Endothelial cell (in vitro differentiated cells): Measurements from ENCODE around the gene ACLY. TPM values are rescaled to one million over a fixed set of nuclear protein-coding genes. Genes with fewer than 3 reads are reported as not detected.

ENCODE experiments used
- DNase-seq: peaks from one replicate; pipeline ENCODE4 v3.0.0; 2021; ENCODE audit warnings: low spot score
- H3K27ac Mint-ChIP-seq: one replicate; pipeline ENCODE4 v1.8.0; 2021; ENCODE audit warnings: mixed read lengths, inconsistent platforms; ENCODE audit not compliant: unreplicated experiment
- H3K27me3 Mint-ChIP-seq: one replicate; pipeline ENCODE4 v1.8.0; 2021; ENCODE audit warnings: mild to moderate bottlenecking, moderate library complexity, mixed read lengths, inconsistent platforms; ENCODE audit not compliant: unreplicated experiment
- H3K36me3 Mint-ChIP-seq: one replicate; pipeline ENCODE4 v1.8.0; 2021; ENCODE audit warnings: mild to moderate bottlenecking, low read depth, mixed read lengths, inconsistent platforms; ENCODE audit not compliant: unreplicated experiment
- H3K4me1 Mint-ChIP-seq: one replicate; pipeline ENCODE4 v1.8.0; 2021; ENCODE audit warnings: mild to moderate bottlenecking, mixed read lengths, inconsistent platforms; ENCODE audit not compliant: unreplicated experiment
- H3K4me3 Mint-ChIP-seq: one replicate; pipeline ENCODE4 v1.8.0; 2021; ENCODE audit warnings: mild to moderate bottlenecking, mixed read lengths, inconsistent platforms; ENCODE audit not compliant: unreplicated experiment
- H3K9me3 Mint-ChIP-seq: one replicate; pipeline ENCODE4 v1.8.0; 2021; ENCODE audit warnings: mixed read lengths, inconsistent platforms; ENCODE audit not compliant: unreplicated experiment
- CTCF ChIP-seq: fragments of 200-600 bp; sonication (generic); IDR thresholded peaks from one replicate; pipeline ENCODE4 v1.5.0; 2021; ENCODE audit warnings: antibody characterized with exemption; ENCODE audit not compliant: unreplicated experiment
- total RNA-seq: library from RNA; stranded (reverse); fragmentation: NEBNext Ultra II Directional; extraction: Animal tissue kit (Norgen Biotek cat#: 25700); gene quantifications from one replicate; pipeline ENCODE4 v1.2.1, GENCODE V29; 2021; ENCODE audit not compliant: unreplicated experiment

ACLY gene
- total RNA-seq, 1 donor from 2014 or later, result 376 TPM

GRCh38 chr17:41907185-41907556 lies 11.6 kb downstream of the ACLY start:
- no peaks in the 10 kb centered on the region for H3K4me1 Mint-ChIP-seq
- TF ChIP-seq CTCF, result no peak
- peaks cover 67% of the 10 kb centered on the region for H3K36me3 Mint-ChIP-seq
- DNase-seq, result no peak
- no peak overlapping the region for H3K27ac Mint-ChIP-seq
- peaks cover 5% of the 10 kb centered on the region for H3K27me3 Mint-ChIP-seq
- H3K4me3 Mint-ChIP-seq, result no peak overlapping the region
- no peaks in the 10 kb centered on the region for H3K9me3 Mint-ChIP-seq

- Mint-ChIP-seq H3K36me3 (peaks cover 69% of the 10 kb centered on the region), H3K4me3 (peak overlapping the region; percentile 47), H3K27ac (no peak overlapping the region)
Measured at GRCh38 chr17:41906465-41907184, 12.1 kb downstream of the ACLY start.

GRCh38 chr17:41905172-41905571 lies 13.6 kb downstream of the ACLY start:
- H3K4me3 Mint-ChIP-seq, result peak overlapping the region; percentile 42
- TF ChIP-seq CTCF, result no peak

More at GRCh38 chr17:41906465-41907184, 12.1 kb downstream of the ACLY start:
- H3K4me1 Mint-ChIP-seq, result no peaks in the 10 kb centered on the region
- H3K9me3 Mint-ChIP-seq, result no peaks in the 10 kb centered on the region
- DNase-seq, result no peak
- no peak for TF ChIP-seq CTCF
- H3K27me3 Mint-ChIP-seq, result peaks cover 5% of the 10 kb centered on the region

GRCh38 chr17:41904242-41904841 lies 14.4 kb downstream of the ACLY start:
- H3K4me1 Mint-ChIP-seq, result peaks cover 3% of the 10 kb centered on the region
- peaks cover 3% of the 10 kb centered on the region for H3K27me3 Mint-ChIP-seq
- no peak for TF ChIP-seq CTCF
- peaks cover 68% of the 10 kb centered on the region for H3K36me3 Mint-ChIP-seq
- no peak overlapping the region for H3K27ac Mint-ChIP-seq
- peak overlapping the region; percentile 65 for H3K4me3 Mint-ChIP-seq
- no peaks in the 10 kb centered on the region for H3K9me3 Mint-ChIP-seq
- DNase-seq, result no peak

More at GRCh38 chr17:41905172-41905571, 13.6 kb downstream of the ACLY start:
- Mint-ChIP-seq H3K27me3 (peaks cover 5% of the 10 kb centered on the region), H3K27ac (no peak overlapping the region), H3K36me3 (peaks cover 73% of the 10 kb centered on the region), H3K4me1 (no peaks in the 10 kb centered on the region), H3K9me3 (no peaks in the 10 kb centered on the region)
- DNase-seq, result no peak

- TF ChIP-seq CTCF, result no peak
- Mint-ChIP-seq H3K36me3 (peaks cover 68% of the 10 kb centered on the region), H3K4me3 (peak overlapping the region; percentile 13), H3K9me3 (no peaks in the 10 kb centered on the region), H3K27me3 (peaks cover under 1% of the 10 kb centered on the region), H3K27ac (no peak overlapping the region), H3K4me1 (peaks cover 8% of the 10 kb centered on the region)
- DNase-seq, result no peak
Measured at GRCh38 chr17:41901646-41902045, 17.1 kb downstream of the ACLY start.
